ENCODE measurements around the gene ATP11A.
"Not testable (repeated sequence)": the region's sequence is repeated elsewhere in the genome, so short reads cannot be mapped to it uniquely, and the experiment has no call there.

The ATP11A gene

GRCh38 chr13:112840472-112841302 lies 150.8 kb downstream of the ATP11A start:
- DNase-seq (ENCODE audit: low read depth, low spot score), result no peak

GRCh38 chr13:112841303-112842015 lies 151.6 kb downstream of the ATP11A start:
- not testable (repeated sequence) for DNase-seq (ENCODE audit: low read depth, low spot score)

GRCh38 chr13:112842343-112842856 lies 152.6 kb downstream of the ATP11A start:
- DNase-seq (ENCODE audit: low read depth, low spot score), result no peak

GRCh38 chr13:112842931-112843391 lies 153.1 kb downstream of the ATP11A start:
- DNase-seq (ENCODE audit: low read depth, low spot score), result no peak

GRCh38 chr13:112843392-112844111 lies 153.7 kb downstream of the ATP11A start:
- no peak for DNase-seq (ENCODE audit: low read depth, low spot score)

GRCh38 chr13:112844411-112844810 lies 154.6 kb downstream of the ATP11A start:
- DNase-seq (ENCODE audit: low read depth, low spot score), result no peak

- no peak for DNase-seq (ENCODE audit: low read depth, low spot score)
Observed at GRCh38 chr13:112844879-112845278, 155.0 kb downstream of the ATP11A start.

GRCh38 chr13:112845511-112846144 lies 155.8 kb downstream of the ATP11A start:
- DNase-seq (ENCODE audit: low read depth, low spot score), result no peak

- DNase-seq (ENCODE audit: low read depth, low spot score), result no peak
Observed at GRCh38 chr13:112846411-112847115, 156.7 kb downstream of the ATP11A start.

GRCh38 chr13:112849500-112849899 lies 159.7 kb downstream of the ATP11A start:
- DNase-seq (ENCODE audit: low read depth, low spot score), result no peak

GRCh38 chr13:112850273-112850672 lies 160.4 kb downstream of the ATP11A start:
- DNase-seq (ENCODE audit: low read depth, low spot score), result no peak

GRCh38 chr13:112851107-112852038 lies 161.5 kb downstream of the ATP11A start:
- DNase-seq (ENCODE audit: low read depth, low spot score), result no peak

- no peak for DNase-seq (ENCODE audit: low read depth, low spot score)
Observed at GRCh38 chr13:112852392-112852791, 162.6 kb downstream of the ATP11A start.

- no peak for DNase-seq (ENCODE audit: low read depth, low spot score)
Observed at GRCh38 chr13:112852808-112853207, 163.0 kb downstream of the ATP11A start.

- no peak for DNase-seq (ENCODE audit: low read depth, low spot score)
Observed at GRCh38 chr13:112854321-112854720, 164.5 kb downstream of the ATP11A start.

- DNase-seq (ENCODE audit: low read depth, low spot score), result no peak
Observed at GRCh38 chr13:112855859-112856258, 166.0 kb downstream of the ATP11A start.

- no peak for DNase-seq (ENCODE audit: low read depth, low spot score)
Observed at GRCh38 chr13:112857914-112858490, 168.2 kb downstream of the ATP11A start.

- DNase-seq (ENCODE audit: low read depth, low spot score), result no peak
Observed at GRCh38 chr13:112859128-112859816, 169.4 kb downstream of the ATP11A start.

GRCh38 chr13:112859817-112860190 lies 170.0 kb downstream of the ATP11A start:
- DNase-seq (ENCODE audit: low read depth, low spot score), result no peak

All from activated naive CD8-positive, alpha-beta T cell treated with anti-CD3 and anti-CD28 coated beads, Interleukin-2, amount 50 U/mL, for 16 hours (primary cell).